ENCODE results near the gene ENPP4. TPM values are rescaled to one million over a fixed set of nuclear protein-coding genes. Genes with fewer than 3 reads are reported as not detected.

ENPP4 gene
- total and polyA plus RNA-seq, 7 experiments from 2014 or later, result 3.6 to 9.8 (median 5.3) TPM

- Mint-ChIP-seq H3K9me3 (no peaks in the 10 kb centered on the region), H3K4me3 (peak overlapping the region in 1 of 10 donors; percentile 57), H3K4me1 (peaks cover 0 to 20% (median 5%) of the 10 kb centered on the region in 7 donors), H3K27ac (no peak overlapping the region), H3K36me3 (no peaks in the 10 kb centered on the region), H3K27me3 (peaks cover 0 to 79% (median 13%) of the 10 kb centered on the region in 5 donors)
- ATAC-seq, result no peak
- POLR2A ChIA-PET, result interaction anchor here (1.0 kb wide), 1 partner anchor 46 kb away, joined by 3 read pairs; the partner anchor contains the start of gene ENPP4
- Histone ChIP-seq H3K4me1 (ENCODE audit: control insufficient read depth in 2 of 2, insufficient read depth in 2 of 2, low read length in 2 of 2) (peaks cover 0 to 25% of the 10 kb centered on the region in 2 donors), H3K4me3 (ENCODE audit: low read length) (no peak overlapping the region), H3K27ac (ENCODE audit: low read depth, low read length) (no peak overlapping the region), H3K36me3 (ENCODE audit: control insufficient read depth in 2 of 3, insufficient read depth in 3 of 3, low read length in 3 of 3) (no peaks in the 10 kb centered on the region), H3K27me3 (ENCODE audit: control insufficient read depth in 2 of 2, insufficient read depth in 2 of 2, low read length in 2 of 2) (no peaks in the 10 kb centered on the region), H3K9me3 (ENCODE audit: control insufficient read depth in 2 of 3, low read length in 3 of 3) (no peaks in the 10 kb centered on the region)
- intact Hi-C loops (cut with micrococcal nuclease), result loop anchor here in 1 of 2 donors (1.0 to 2.0 kb wide), 2 partner anchors 47 to 165 kb away; partner anchors contain the start of gene ENPP4
- DNase-seq, result no peak
- CTCF ChIA-PET, result no interaction called here
Observed at GRCh38 chr6:46175976-46176375, 46.2 kb downstream of the ENPP4 start.

GRCh38 chr6:46184114-46184513 lies 54.3 kb downstream of the ENPP4 start:
- no peak overlapping the region for H3K4me3 Mint-ChIP-seq
- ATAC-seq, result no peak
- peaks cover 12 to 63% (median 30%) of the 10 kb centered on the region in 5 donors for H3K27me3 Mint-ChIP-seq
- Histone ChIP-seq H3K27ac (ENCODE audit: low read depth, low read length) (no peak overlapping the region), H3K27me3 (ENCODE audit: control insufficient read depth in 2 of 2, insufficient read depth in 2 of 2, low read length in 2 of 2) (peaks cover 0 to 5% of the 10 kb centered on the region in 2 donors), H3K36me3 (ENCODE audit: control insufficient read depth in 2 of 3, insufficient read depth in 3 of 3, low read length in 3 of 3) (no peaks in the 10 kb centered on the region), H3K4me1 (ENCODE audit: control insufficient read depth in 2 of 2, insufficient read depth in 2 of 2, low read length in 2 of 2) (no peaks in the 10 kb centered on the region), H3K4me3 (ENCODE audit: low read length) (no peak overlapping the region), H3K9me3 (ENCODE audit: control insufficient read depth in 2 of 3, low read length in 3 of 3) (no peaks in the 10 kb centered on the region)
- CTCF ChIA-PET, result interaction anchor here (0.5 kb wide), 1 partner anchor 30 kb away, joined by 4 read pairs; no protein-coding TSS in a partner anchor
- DNase-seq, result no peak
- POLR2A ChIA-PET, result no interaction called here
- no peaks in the 10 kb centered on the region for H3K4me1 Mint-ChIP-seq
- H3K9me3 Mint-ChIP-seq, result no peaks in the 10 kb centered on the region
- H3K36me3 Mint-ChIP-seq, result no peaks in the 10 kb centered on the region
- intact Hi-C loops (cut with micrococcal nuclease), result no loop called here
- no peak overlapping the region for H3K27ac Mint-ChIP-seq

GRCh38 chr6:46186583-46186982 lies 56.8 kb downstream of the ENPP4 start:
- DNase-seq, result no peak
- no peaks in the 10 kb centered on the region for H3K9me3 Mint-ChIP-seq
- Histone ChIP-seq H3K27ac (ENCODE audit: low read depth, low read length) (no peak overlapping the region), H3K27me3 (ENCODE audit: control insufficient read depth in 2 of 2, insufficient read depth in 2 of 2, low read length in 2 of 2) (peaks cover 0 to 5% of the 10 kb centered on the region in 2 donors), H3K36me3 (ENCODE audit: control insufficient read depth in 2 of 3, insufficient read depth in 3 of 3, low read length in 3 of 3) (no peaks in the 10 kb centered on the region), H3K4me1 (ENCODE audit: control insufficient read depth in 2 of 2, insufficient read depth in 2 of 2, low read length in 2 of 2) (no peaks in the 10 kb centered on the region), H3K9me3 (ENCODE audit: control insufficient read depth in 2 of 3, low read length in 3 of 3) (no peaks in the 10 kb centered on the region), H3K4me3 (ENCODE audit: low read length) (no peak overlapping the region)
- ChIA-PET CTCF (interaction anchor here (0.6 kb wide), 1 partner anchor 807 kb away, joined by 4 read pairs; no protein-coding TSS in a partner anchor), POLR2A (no interaction called here)
- ATAC-seq, result no peak
- no peaks in the 10 kb centered on the region for H3K36me3 Mint-ChIP-seq
- intact Hi-C loops (cut with micrococcal nuclease), result no loop called here
- H3K27ac Mint-ChIP-seq, result no peak overlapping the region
- peaks cover 12 to 46% (median 30%) of the 10 kb centered on the region in 5 donors for H3K27me3 Mint-ChIP-seq
- H3K4me1 Mint-ChIP-seq, result no peaks in the 10 kb centered on the region
- H3K4me3 Mint-ChIP-seq, result no peak overlapping the region

- H3K4me1 ChIP-seq (ENCODE audit: control insufficient read depth in 2 of 2, insufficient read depth in 2 of 2, low read length in 2 of 2), result no peaks in the 10 kb centered on the region
- Mint-ChIP-seq H3K4me3 (no peak overlapping the region), H3K27me3 (peaks cover 11 to 35% (median 30%) of the 10 kb centered on the region in 5 donors), H3K27ac (no peak overlapping the region), H3K36me3 (no peaks in the 10 kb centered on the region), H3K9me3 (no peaks in the 10 kb centered on the region), H3K4me1 (no peaks in the 10 kb centered on the region)
- no peaks in the 10 kb centered on the region for H3K36me3 ChIP-seq (ENCODE audit: control insufficient read depth in 2 of 3, insufficient read depth in 3 of 3, low read length in 3 of 3)
- ChIA-PET POLR2A (no interaction called here), CTCF (no interaction called here)
- intact Hi-C loops (cut with micrococcal nuclease), result no loop called here
- peaks cover 0 to 5% of the 10 kb centered on the region in 2 donors for H3K27me3 ChIP-seq (ENCODE audit: control insufficient read depth in 2 of 2, insufficient read depth in 2 of 2, low read length in 2 of 2)
- ATAC-seq (no peak), DNase-seq (no peak)
- no peak overlapping the region for H3K4me3 ChIP-seq (ENCODE audit: low read length)
- H3K9me3 ChIP-seq (ENCODE audit: control insufficient read depth in 2 of 3, low read length in 3 of 3), result no peaks in the 10 kb centered on the region
- H3K27ac ChIP-seq (ENCODE audit: low read depth, low read length), result no peak overlapping the region
Observed at GRCh38 chr6:46189726-46190125, 59.9 kb downstream of the ENPP4 start.

GRCh38 chr6:46190889-46191288 lies 61.1 kb downstream of the ENPP4 start:
- no peaks in the 10 kb centered on the region for H3K9me3 Mint-ChIP-seq

GRCh38 chr6:46191961-46192360 lies 62.2 kb downstream of the ENPP4 start:
- no peaks in the 10 kb centered on the region for H3K9me3 ChIP-seq (ENCODE audit: control insufficient read depth in 2 of 3, low read length in 3 of 3)
- no peaks in the 10 kb centered on the region for H3K4me1 Mint-ChIP-seq
- H3K4me3 Mint-ChIP-seq, result no peak overlapping the region
- POLR2A ChIA-PET, result no interaction called here
- no peaks in the 10 kb centered on the region for H3K27me3 ChIP-seq (ENCODE audit: control insufficient read depth in 2 of 2, insufficient read depth in 2 of 2, low read length in 2 of 2)
- no peaks in the 10 kb centered on the region for H3K9me3 Mint-ChIP-seq
- intact Hi-C loops (cut with micrococcal nuclease), result no loop called here
- no peaks in the 10 kb centered on the region for H3K36me3 ChIP-seq (ENCODE audit: control insufficient read depth in 2 of 3, insufficient read depth in 3 of 3, low read length in 3 of 3)
- DNase-seq (no peak), ATAC-seq (no peak)
- no peaks in the 10 kb centered on the region for H3K36me3 Mint-ChIP-seq
- no peaks in the 10 kb centered on the region for H3K4me1 ChIP-seq (ENCODE audit: control insufficient read depth in 2 of 2, insufficient read depth in 2 of 2, low read length in 2 of 2)
- no peak overlapping the region for H3K4me3 ChIP-seq (ENCODE audit: low read length)
- no peak overlapping the region for H3K27ac ChIP-seq (ENCODE audit: low read depth, low read length)
- CTCF ChIA-PET, result no interaction called here
- no peak overlapping the region for H3K27ac Mint-ChIP-seq
- peaks cover 10 to 27% (median 19%) of the 10 kb centered on the region in 5 donors for H3K27me3 Mint-ChIP-seq

More at GRCh38 chr6:46190889-46191288, 61.1 kb downstream of the ENPP4 start:
- CTCF ChIA-PET, result no interaction called here
- Histone ChIP-seq H3K9me3 (ENCODE audit: control insufficient read depth in 2 of 3, low read length in 3 of 3) (no peaks in the 10 kb centered on the region), H3K27ac (ENCODE audit: low read depth, low read length) (no peak overlapping the region), H3K36me3 (ENCODE audit: control insufficient read depth in 2 of 3, insufficient read depth in 3 of 3, low read length in 3 of 3) (no peaks in the 10 kb centered on the region), H3K4me1 (ENCODE audit: control insufficient read depth in 2 of 2, insufficient read depth in 2 of 2, low read length in 2 of 2) (no peaks in the 10 kb centered on the region), H3K27me3 (ENCODE audit: control insufficient read depth in 2 of 2, insufficient read depth in 2 of 2, low read length in 2 of 2) (peaks cover 0 to 3% of the 10 kb centered on the region in 2 donors), H3K4me3 (ENCODE audit: low read length) (no peak overlapping the region)
- ATAC-seq, result no peak
- Mint-ChIP-seq H3K27ac (no peak overlapping the region), H3K4me1 (no peaks in the 10 kb centered on the region), H3K27me3 (peaks cover 10 to 34% (median 24%) of the 10 kb centered on the region in 5 donors), H3K4me3 (no peak overlapping the region), H3K36me3 (no peaks in the 10 kb centered on the region)
- intact Hi-C loops (cut with micrococcal nuclease), result no loop called here
- no peak for DNase-seq
- POLR2A ChIA-PET, result no interaction called here
